Lower lobe of right lung (tissue), 2 donors: ENCODE data around the gene POLR2M. TPM values are rescaled to one million over a fixed set of nuclear protein-coding genes. Genes with fewer than 3 reads are reported as not detected.

Experiments
- ATAC-seq, 2 donors: fragments of 200-7000 bp; cut with Tn5 transposase; one replicate each; pipeline ENCODE4 v1.9.1; 2020 to 2022; ENCODE audit warnings: mild to moderate bottlenecking in 2 of 2, moderate library complexity in 2 of 2
- DNase-seq: peaks from one replicate; pipeline ENCODE4 v3.0.0-alpha.2; 2020
- H3K27ac ChIP-seq: fragments of 200-600 bp; one replicate; pipeline ENCODE4 v1.8.0; 2022
- H3K27me3 ChIP-seq: fragments of 200-600 bp; one replicate; pipeline ENCODE4 v1.8.0; 2022; ENCODE audit warnings: low read depth
- H3K36me3 ChIP-seq: fragments of 200-600 bp; one replicate; pipeline ENCODE4 v1.8.0; 2022; ENCODE audit warnings: mild to moderate bottlenecking
- H3K4me1 ChIP-seq: fragments of 200-600 bp; one replicate; pipeline ENCODE4 v1.8.0; 2022
- H3K4me3 ChIP-seq: fragments of 200-600 bp; one replicate; pipeline ENCODE4 v1.8.0; 2022; ENCODE audit warnings: mild to moderate bottlenecking
- H3K9me3 ChIP-seq: fragments of 200-600 bp; one replicate; pipeline ENCODE4 v1.8.0; 2022
- intact Hi-C: fragments of 100-400 bp; cut with DNase I; formaldehyde crosslinking; loops from one replicate; pipeline ENCODE4 v1.11.0; 2022
- total RNA-seq: library from RNA; stranded (reverse); fragmentation: NEBNext Ultra II Directional; extraction: Animal tissue kit (Norgen Biotek cat#: 25700); gene quantifications from one replicate; pipeline ENCODE4 v1.2.1, GENCODE V29; 2021
- TF ChIP-seq, protein P1 (sequence below): fragments of 200-600 bp; IDR thresholded peaks from one replicate; pipeline ENCODE4 v1.8.0; 2022; ENCODE audit warnings: antibody characterized with exemption, mild to moderate bottlenecking
- donor health status: DM: no; HTN: yes; CAD: no; lungs with severe emphysema.

Gene POLR2M
- total RNA-seq, 1 donor from 2014 or later, result 58.3 TPM

DNA sequence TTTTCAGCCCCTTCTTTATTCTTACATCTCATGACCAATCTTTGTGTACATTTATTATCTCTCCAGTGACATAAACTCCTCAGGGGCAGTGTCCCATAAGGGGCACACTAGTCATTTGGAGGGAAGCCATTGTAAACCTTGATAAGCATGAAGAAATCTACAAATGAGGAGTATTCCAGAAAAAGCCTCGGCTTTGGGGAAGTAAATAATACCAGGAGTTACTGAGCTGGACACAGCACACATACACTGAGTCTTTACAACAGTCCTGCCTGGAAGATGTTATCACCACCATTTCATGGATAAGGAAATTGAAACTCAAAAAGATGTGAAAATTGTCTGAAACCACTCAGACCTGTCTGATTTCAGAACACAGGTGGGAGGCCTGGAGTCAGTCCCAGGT is 15.4 kb upstream of the POLR2M start:
- no peak for DNase-seq
- Histone ChIP-seq H3K27ac (no peak overlapping the region), H3K9me3 (no peaks in the 10 kb centered on the region), H3K4me1 (no peaks in the 10 kb centered on the region), H3K36me3 (no peaks in the 10 kb centered on the region), H3K27me3 (no peaks in the 10 kb centered on the region), H3K4me3 (no peak overlapping the region)
- TF ChIP-seq, protein P1, sequence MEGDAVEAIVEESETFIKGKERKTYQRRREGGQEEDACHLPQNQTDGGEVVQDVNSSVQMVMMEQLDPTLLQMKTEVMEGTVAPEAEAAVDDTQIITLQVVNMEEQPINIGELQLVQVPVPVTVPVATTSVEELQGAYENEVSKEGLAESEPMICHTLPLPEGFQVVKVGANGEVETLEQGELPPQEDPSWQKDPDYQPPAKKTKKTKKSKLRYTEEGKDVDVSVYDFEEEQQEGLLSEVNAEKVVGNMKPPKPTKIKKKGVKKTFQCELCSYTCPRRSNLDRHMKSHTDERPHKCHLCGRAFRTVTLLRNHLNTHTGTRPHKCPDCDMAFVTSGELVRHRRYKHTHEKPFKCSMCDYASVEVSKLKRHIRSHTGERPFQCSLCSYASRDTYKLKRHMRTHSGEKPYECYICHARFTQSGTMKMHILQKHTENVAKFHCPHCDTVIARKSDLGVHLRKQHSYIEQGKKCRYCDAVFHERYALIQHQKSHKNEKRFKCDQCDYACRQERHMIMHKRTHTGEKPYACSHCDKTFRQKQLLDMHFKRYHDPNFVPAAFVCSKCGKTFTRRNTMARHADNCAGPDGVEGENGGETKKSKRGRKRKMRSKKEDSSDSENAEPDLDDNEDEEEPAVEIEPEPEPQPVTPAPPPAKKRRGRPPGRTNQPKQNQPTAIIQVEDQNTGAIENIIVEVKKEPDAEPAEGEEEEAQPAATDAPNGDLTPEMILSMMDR, result no peak
- no peak for ATAC-seq
- intact Hi-C loops, result no loop called here

DNA sequence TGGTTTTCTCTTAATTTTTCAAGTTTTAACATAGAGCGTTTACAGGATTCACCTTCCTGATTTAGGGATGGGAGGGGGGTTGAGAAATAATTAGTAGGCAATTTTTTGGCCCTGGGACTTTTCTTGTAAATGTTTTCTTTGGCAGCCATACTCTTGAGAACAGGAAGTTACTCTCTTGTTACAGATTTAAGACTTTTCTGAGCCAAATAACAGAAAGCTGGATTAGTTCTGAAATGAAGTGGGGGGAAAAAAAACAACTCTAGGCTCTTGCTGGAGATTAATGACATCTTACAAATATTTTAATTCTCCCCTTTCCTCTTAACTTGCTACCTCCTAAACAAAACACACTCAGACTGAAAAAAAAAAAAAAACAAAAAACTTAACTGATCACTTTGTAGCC is 13.8 kb upstream of the POLR2M start:
- ATAC-seq (no peak), DNase-seq (no peak)
- Histone ChIP-seq H3K27me3 (no peaks in the 10 kb centered on the region), H3K27ac (no peak overlapping the region), H3K4me1 (no peaks in the 10 kb centered on the region), H3K36me3 (no peaks in the 10 kb centered on the region), H3K9me3 (no peaks in the 10 kb centered on the region), H3K4me3 (no peak overlapping the region)
- TF ChIP-seq, protein P1, result no peak
- intact Hi-C loops, result no loop called here

DNA sequence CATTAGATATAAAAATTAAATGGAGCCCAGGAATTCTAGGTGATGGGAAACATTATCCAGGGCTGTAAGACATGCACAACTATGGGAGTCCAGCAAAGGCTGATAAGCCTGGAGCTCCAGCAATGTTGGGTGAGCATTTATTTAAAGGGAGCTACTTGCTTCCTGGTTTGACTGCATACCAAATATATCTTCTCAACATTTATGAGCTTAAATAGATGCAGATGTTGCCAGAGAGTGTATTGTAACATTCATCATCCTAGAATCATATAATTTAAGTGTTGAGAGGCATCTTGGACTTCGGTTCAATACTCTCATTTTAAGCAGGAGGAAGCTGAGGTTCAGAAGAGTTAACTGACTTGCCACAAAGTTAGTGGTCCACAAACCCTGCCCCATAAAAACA is 12.2 kb upstream of the POLR2M start:
- no peak overlapping the region for H3K4me3 ChIP-seq
- no peak for ATAC-seq
- intact Hi-C loops, result no loop called here
- no peaks in the 10 kb centered on the region for H3K4me1 ChIP-seq
- H3K27me3 ChIP-seq, result no peaks in the 10 kb centered on the region
- H3K27ac ChIP-seq, result no peak overlapping the region
- TF ChIP-seq, protein P1, result no peak
- H3K36me3 ChIP-seq, result no peaks in the 10 kb centered on the region
- DNase-seq, result no peak
- H3K9me3 ChIP-seq, result no peaks in the 10 kb centered on the region

DNA sequence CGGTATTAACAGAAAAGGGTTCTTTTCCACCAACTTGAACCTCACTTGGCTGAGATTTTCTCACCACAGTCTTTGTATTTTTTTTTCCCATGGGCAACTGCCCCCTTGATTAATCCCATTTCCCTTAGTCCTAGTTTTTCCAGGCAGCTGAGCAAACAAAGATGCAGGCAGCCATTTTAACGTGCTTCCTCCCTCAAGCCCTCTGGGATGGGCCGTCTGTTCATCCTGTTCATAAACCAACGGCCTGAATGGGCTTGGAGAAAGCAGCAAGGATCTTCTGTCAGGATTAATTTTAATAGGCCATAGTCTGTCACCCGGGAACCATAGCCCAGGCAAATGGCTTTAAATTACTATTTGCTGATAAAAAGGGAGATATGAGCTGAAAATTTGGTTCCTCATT is 10.4 kb upstream of the POLR2M start:
- Histone ChIP-seq H3K4me3 (no peak overlapping the region), H3K9me3 (no peaks in the 10 kb centered on the region), H3K27ac (no peak overlapping the region), H3K27me3 (no peaks in the 10 kb centered on the region), H3K36me3 (no peaks in the 10 kb centered on the region), H3K4me1 (no peaks in the 10 kb centered on the region)
- DNase-seq (no peak), ATAC-seq (no peak)
- intact Hi-C loops, result no loop called here
- TF ChIP-seq, protein P1, result no peak

DNA sequence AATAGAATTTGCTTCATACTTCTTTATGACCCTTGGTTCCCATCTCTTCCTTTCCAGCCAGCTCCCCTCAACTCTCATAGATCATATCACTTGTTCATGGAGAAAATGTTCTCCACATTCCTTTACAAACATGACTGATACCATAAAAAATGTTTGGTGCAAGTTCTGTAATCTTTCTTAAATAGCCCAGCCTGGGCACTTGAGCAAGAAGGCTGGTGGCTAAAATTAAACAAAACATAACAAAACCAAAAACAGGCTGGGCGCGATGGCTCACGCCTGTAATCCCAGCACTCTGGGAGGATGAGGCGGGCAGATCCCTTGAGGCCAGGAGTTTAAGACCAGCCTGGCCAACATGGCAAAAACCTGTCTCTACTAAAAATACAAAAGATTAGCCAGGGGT is 8.9 kb upstream of the POLR2M start:
- H3K4me3 ChIP-seq, result no peak overlapping the region
- H3K36me3 ChIP-seq, result no peaks in the 10 kb centered on the region
- no peaks in the 10 kb centered on the region for H3K9me3 ChIP-seq
- DNase-seq (no peak), ATAC-seq (no peak)
- intact Hi-C loops, result no loop called here
- no peaks in the 10 kb centered on the region for H3K4me1 ChIP-seq
- H3K27me3 ChIP-seq, result no peaks in the 10 kb centered on the region
- no peak overlapping the region for H3K27ac ChIP-seq
- TF ChIP-seq, protein P1, result no peak

DNA sequence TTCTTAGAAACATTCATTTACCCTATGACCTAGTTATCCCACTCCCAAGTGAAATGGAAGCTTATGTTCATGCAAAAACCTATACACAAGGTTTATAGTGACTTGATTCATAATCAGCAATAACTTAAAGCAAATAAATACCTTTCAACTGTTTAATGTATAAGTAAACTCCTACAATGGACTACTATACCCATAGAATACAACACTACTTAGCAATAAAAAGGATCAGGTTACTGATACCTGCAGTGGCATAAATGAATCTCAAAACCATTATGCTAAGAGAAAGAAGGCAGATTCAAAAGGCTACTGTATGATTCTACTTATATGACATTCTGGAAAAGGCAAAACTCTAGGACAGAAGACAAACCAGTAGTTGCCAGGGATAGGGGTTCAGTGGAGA is 8.3 kb upstream of the POLR2M start:
- ATAC-seq (no peak), DNase-seq (no peak)
- Histone ChIP-seq H3K27me3 (no peaks in the 10 kb centered on the region), H3K4me3 (no peak overlapping the region), H3K9me3 (no peaks in the 10 kb centered on the region), H3K4me1 (no peaks in the 10 kb centered on the region), H3K27ac (no peak overlapping the region), H3K36me3 (no peaks in the 10 kb centered on the region)
- intact Hi-C loops, result no loop called here
- TF ChIP-seq, protein P1, result no peak
